HG02610 (cell line): ENCODE data around the gene HSPA1A.
"Not testable (repeated sequence)": the region's sequence is repeated elsewhere in the genome, so short reads cannot be mapped to it uniquely, and the experiment has no call there.

Experiments used
- ATAC-seq: cut with Tn5 transposase; IDR thresholded peaks from one replicate; pipeline ENCODE4 v1.9.1; 2021; ENCODE audit warnings: mild to moderate bottlenecking, moderate library complexity; ENCODE audit not compliant: unreplicated experiment

The HSPA1A gene

DNA sequence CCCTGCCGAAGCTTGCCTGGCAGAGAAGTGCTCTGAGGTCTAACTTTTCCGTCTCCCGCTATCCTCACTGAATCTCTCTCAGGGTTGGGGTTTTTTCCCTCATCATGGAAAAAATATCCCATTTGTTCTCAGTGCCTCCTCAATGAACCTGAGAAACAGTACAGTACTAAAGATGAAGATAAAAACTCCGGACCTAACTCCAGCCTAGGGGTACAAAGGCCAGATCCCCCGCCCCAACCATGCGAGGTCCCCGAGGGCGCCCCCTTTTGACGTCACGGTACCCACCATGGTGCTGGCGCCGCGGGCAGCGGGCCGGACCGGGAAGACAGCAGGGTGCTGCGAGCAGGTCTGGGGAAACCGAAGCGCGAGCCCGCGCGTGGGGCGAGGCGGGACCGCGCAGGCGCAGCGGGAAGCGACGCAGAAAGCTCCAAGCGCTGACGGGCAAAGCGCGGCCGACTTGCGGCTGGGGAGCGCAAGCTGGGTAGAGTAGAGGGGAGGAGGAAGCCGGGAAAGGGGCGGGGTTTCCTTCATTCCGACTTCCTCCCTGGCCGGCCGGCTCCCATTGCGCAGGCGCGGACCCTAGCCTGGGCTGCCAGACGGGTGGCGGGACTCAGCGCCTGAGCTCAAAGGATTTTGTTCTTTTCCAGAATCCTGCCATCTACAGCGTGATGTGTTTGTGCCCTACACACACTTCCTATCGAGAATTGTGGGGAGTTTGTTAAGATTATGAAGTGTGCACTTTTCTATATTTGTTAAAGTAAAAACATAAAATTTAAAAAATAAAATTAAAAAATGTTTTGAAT lies 8.7 kb upstream of the HSPA1A start, which contains the start of gene LSM2:
Gene LSM2, minus strand, starts transcription at position 497 of the 803 bp plus-strand sequence. Its CDS starts 209 bp downstream, at position 288.
- peak; percentile 82 for ATAC-seq

- not testable (repeated sequence) for ATAC-seq
Observed at GRCh38 chr6:31808599-31808998, 6.7 kb upstream of the HSPA1A start.

GRCh38 chr6:31811645-31812044 lies 3.7 kb upstream of the HSPA1A start:
- no peak for ATAC-seq

- ATAC-seq, result no peak
Observed at GRCh38 chr6:31813465-31813849, 1.9 kb upstream of the HSPA1A start.

DNA sequence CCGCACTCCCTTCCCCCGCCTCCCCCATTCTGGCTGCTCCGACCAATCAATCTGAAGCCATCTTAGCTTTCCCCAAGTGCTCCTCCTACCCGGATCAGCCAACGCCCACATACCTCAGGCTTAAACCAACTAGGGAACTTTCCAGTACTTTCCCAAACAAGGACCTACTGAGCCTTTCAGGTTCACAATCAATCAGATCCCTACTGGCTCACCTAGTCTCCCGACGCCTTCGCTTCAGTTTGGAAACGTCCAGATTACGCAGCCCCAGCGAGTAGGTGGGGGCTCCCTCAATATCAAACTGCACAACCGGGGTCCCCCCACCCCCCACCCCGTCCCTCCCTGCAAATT lies 692 bp upstream of the HSPA1A start:
- peak; percentile 47 for ATAC-seq

- ATAC-seq, result not testable (repeated sequence)
Observed at GRCh38 chr6:31817133-31817928, 2.0 kb downstream of the HSPA1A start.

DNA sequence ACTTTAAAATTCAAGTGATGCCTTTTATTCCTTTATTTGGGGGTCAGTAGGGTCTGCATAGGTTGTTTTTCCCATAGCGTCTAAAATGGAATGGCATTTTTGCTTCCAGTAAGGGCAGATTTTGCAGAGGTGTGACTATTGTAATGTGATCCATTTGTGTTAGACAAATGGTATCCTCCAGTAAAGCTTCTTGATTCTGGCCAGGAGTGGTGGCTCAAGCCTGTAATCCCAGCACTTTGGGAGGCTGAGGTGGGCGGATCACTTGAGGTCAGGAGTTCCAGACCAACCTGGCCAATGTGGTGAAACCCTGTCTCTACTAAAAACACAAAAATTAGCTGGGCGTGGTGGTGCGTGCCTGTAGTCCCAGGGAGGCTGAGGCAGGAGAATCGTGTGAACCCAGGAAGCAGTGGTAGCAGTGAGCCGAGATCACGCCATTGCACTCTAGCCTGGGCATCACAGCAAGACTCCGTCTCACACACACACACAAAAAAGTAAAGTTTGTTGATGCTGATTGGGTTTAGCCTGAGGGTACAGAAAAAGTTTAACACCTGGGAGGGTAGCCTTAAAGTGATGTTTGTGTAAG lies 2.7 kb downstream of the HSPA1A start:
- ATAC-seq, result not testable (repeated sequence)

- no peak for ATAC-seq
Observed at GRCh38 chr6:31819871-31820299, 4.5 kb downstream of the HSPA1A start.

- not testable (repeated sequence) for ATAC-seq
Observed at GRCh38 chr6:31820399-31820798, 5.1 kb downstream of the HSPA1A start.

GRCh38 chr6:31821301-31822035 lies 6.1 kb downstream of the HSPA1A start:
- ATAC-seq, result no peak

- no peak for ATAC-seq
Observed at GRCh38 chr6:31822036-31822821, 6.9 kb downstream of the HSPA1A start.

- ATAC-seq, result not testable (repeated sequence)
Observed at GRCh38 chr6:31823592-31824196, 8.4 kb downstream of the HSPA1A start.

DNA sequence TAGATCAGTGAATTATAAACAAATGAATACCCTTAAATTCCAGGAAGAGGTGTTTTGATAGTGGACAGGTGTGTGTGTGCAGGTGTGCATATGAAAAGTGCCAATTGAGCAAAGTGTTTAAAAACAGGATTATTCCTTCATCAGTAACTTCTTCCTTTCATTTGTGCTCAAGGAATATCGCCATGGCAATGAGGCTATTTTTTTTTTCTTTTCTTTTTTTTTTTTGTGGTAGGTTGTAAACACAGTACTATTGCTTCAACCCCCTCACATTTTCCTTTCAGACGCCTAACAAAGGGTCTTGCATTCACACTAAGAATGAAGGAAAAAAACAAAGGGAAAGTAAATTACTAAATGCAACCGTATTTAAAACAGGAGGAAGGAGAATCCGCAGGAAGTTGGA lies 10.2 kb downstream of the HSPA1A start:
- no peak for ATAC-seq

DNA sequence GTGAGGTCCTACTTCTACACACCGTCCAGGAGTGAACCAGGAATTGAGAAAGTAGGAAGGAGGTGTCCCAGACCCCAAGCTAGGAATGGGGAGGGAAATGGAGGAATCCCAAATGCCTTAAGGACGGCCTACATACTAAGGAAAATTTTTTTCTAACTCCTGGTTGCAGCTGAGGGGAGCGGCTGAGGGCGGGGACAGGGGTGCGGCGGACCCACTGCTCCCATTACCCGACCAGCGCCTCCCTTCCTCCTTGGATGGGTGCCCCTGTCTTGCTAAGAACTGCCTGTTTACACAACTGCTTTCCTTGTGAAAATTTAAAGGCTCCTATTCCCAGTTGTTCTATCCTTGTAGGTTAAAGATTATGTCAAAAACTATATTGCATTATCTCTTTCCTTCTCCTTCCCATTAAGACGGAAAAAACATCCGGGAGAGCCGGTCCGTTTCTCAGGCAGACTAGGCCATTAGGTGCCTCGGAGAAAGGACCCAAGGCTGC lies 11.5 kb downstream of the HSPA1A start:
- no peak for ATAC-seq

GRCh38 chr6:31827286-31828079 lies 12.1 kb downstream of the HSPA1A start, which contains the start of gene HSPA1B:
Gene HSPA1B, plus strand, starts transcription at chr6:31827738. Its CDS starts 213 bp downstream, at chr6:31827951.
- ATAC-seq, result peak; percentile 74

GRCh38 chr6:31829633-31830283 lies 14.4 kb downstream of the HSPA1A start:
- ATAC-seq, result no peak

- no peak for ATAC-seq
Observed at GRCh38 chr6:31830886-31831335, 15.6 kb downstream of the HSPA1A start.
